ENCODE measurements around the gene TNFSF15. TPM values are rescaled to one million over a fixed set of nuclear protein-coding genes. Genes with fewer than 3 reads are reported as not detected.
A peak's percentile ranks its signal among the peaks of the same experiment; 100 is the strongest.

The TNFSF15 gene
- total RNA-seq, 4 donors from 2014 or later: 1.4 to 2.3 (median 1.5) TPM

DNA sequence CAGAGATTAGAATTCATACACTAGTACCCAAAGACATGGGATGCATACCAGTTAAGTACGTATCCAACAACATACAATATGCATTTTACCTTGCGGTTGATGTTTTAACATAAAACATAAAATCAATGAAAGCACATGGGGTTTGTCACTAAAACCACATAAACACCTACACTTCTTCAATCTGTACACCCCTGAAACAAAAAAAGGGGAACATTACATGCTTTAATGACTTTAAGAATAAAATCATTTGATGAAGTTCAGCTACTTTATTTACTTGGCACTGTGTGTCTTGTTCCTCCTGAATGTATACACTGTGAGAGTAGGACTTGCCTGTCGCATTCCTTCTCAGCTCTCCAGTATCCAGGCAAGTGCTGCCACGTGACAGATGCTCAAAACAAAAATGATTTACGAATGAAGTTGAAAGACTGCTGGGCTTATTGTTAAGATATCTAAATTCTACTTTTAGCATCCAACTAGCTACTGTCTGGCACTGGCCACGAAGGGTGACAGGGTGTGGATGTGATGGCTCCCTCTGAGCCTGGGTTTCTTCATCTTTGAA lies 21.0 kb downstream of the TNFSF15 start:
- 75 to 80% methylated on average over 6 of the region's 6 CpGs for WGBS, 2 donors

DNA sequence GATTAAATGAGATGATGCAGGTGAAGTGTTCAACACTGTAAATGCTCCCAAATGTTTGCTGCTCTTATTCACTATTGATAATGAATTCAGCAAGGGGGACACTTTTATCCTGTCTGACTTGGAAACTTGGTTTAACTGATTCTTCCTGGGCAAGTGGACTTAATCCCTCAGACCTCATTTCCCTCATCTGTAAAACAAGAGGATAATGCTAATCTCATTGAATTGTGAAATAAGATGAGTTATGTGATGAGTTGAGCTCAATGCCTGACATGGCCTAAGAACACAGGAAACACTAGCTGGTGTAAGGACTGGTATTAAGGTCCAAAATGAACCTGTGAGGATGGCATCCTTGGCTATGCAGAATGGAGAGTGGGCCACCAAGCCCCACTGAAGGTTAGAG lies 23.3 kb downstream of the TNFSF15 start:
- intact Hi-C loops (cut with DNase I): no loop called here
- no peaks in the 10 kb centered on the region for H3K36me3 ChIP-seq
- H3K4me1 ChIP-seq: peaks cover 5 to 39% (median 20%) of the 10 kb centered on the region in 3 donors
- no peak overlapping the region for H3K27ac ChIP-seq
- H3K4me3 ChIP-seq: no peak overlapping the region
- TF ChIP-seq POLR2A (IDR thresholded peaks at IDR 0.05) (no peak), CTCF (IDR thresholded peaks at IDR 0.05) (no peak)
- H3K27me3 ChIP-seq: peaks cover 0 to 20% (median 0%) of the 10 kb centered on the region in 4 donors
- no peaks in the 10 kb centered on the region for H3K9me3 ChIP-seq
- DNase-seq: no peak

More for the DNA sequence above, 21.0 kb downstream of the TNFSF15 start:
- Histone ChIP-seq H3K27me3 (peaks cover 0 to 3% (median 0%) of the 10 kb centered on the region in 4 donors), H3K9me3 (no peaks in the 10 kb centered on the region), H3K27ac (no peak overlapping the region), H3K36me3 (no peaks in the 10 kb centered on the region), H3K4me3 (no peak overlapping the region), H3K4me1 (peaks cover 0 to 46% (median 28%) of the 10 kb centered on the region in 3 donors)
- TF ChIP-seq CTCF (IDR thresholded peaks at IDR 0.05) (no peak), POLR2A (IDR thresholded peaks at IDR 0.05) (no peak)
- no peak for DNase-seq
- intact Hi-C loops (cut with DNase I): no loop called here

- TF ChIP-seq CTCF (IDR thresholded peaks at IDR 0.05) (no peak), POLR2A (IDR thresholded peaks at IDR 0.05) (no peak)
- intact Hi-C loops (cut with DNase I): no loop called here
- Histone ChIP-seq H3K27me3 (peaks cover 0 to 35% (median 0%) of the 10 kb centered on the region in 4 donors), H3K27ac (peak overlapping the region in 1 of 4 donors; percentile 51), H3K4me3 (no peak overlapping the region), H3K4me1 (peaks cover 4 to 13% (median 5%) of the 10 kb centered on the region in 3 donors), H3K36me3 (no peaks in the 10 kb centered on the region), H3K9me3 (no peaks in the 10 kb centered on the region)
- no peak for DNase-seq
- WGBS, 2 donors: 11 to 13% methylated on average over 4 of the region's 4 CpGs
Observed at GRCh38 chr9:114779352-114779845, 26.4 kb downstream of the TNFSF15 start.

- no peak overlapping the region for H3K27ac ChIP-seq
- no peak for DNase-seq
- TF ChIP-seq CTCF (IDR thresholded peaks at IDR 0.05) (no peak), POLR2A (IDR thresholded peaks at IDR 0.05) (no peak)
- no peak overlapping the region for H3K4me3 ChIP-seq
- intact Hi-C loops (cut with DNase I): no loop called here
- no peaks in the 10 kb centered on the region for H3K9me3 ChIP-seq
- H3K36me3 ChIP-seq: no peaks in the 10 kb centered on the region
- peaks cover 0 to 32% (median 0%) of the 10 kb centered on the region in 4 donors for H3K27me3 ChIP-seq
- peaks cover 4 to 13% (median 5%) of the 10 kb centered on the region in 3 donors for H3K4me1 ChIP-seq
- WGBS, 2 donors: 59 to 67% methylated on average over 6 of the region's 6 CpGs
Observed at GRCh38 chr9:114777821-114778609, 27.8 kb downstream of the TNFSF15 start.

Measured in esophagus squamous epithelium (tissue), 5 donors.